Stimulated activated CD4-positive, alpha-beta T cell treated with anti-CD3 and anti-CD28 coated beads, TNF-alpha, amount 100 ng/mL, for 1 hour (primary cell): ENCODE results near the gene KISS1R.

Experiments used
- DNase-seq, 3 donors: peaks; one replicate each; pipeline ENCODE4 v3.0.0-alpha.2; 2020; ENCODE audit warnings: low read depth in 3 of 3, low spot score in 1 of 3

The KISS1R gene

DNA sequence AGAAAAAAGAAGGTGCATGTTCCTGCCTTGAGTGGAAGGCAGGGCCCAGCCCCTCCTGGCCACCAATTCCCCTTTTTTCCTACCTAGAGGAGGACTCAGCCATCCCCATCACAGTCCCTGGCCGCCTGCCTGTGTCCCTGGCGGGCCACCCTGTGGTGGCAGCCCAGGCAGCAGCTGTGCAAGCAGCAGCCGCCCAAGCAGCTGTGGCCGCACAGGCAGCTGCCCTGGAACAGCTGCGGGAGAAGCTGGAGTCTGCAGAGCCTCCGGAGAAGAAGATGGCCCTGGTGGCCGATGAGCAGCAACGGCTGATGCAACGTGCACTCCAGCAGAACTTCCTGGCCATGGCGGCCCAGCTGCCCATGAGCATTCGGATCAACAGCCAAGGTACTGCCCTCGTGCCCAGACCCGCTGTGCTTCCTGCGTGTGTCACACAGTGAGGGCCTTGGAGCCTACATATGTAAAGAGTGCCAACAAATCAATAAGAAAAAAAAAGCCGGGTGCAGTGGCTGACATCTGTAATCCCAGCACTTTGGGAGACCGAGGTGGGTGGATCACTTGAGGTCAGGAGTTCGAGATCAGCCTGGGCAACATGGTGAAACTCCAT lies 49.5 kb downstream of the KISS1R start:
- DNase-seq = no peak
